ENCODE results near the gene EID2B.

DNA sequence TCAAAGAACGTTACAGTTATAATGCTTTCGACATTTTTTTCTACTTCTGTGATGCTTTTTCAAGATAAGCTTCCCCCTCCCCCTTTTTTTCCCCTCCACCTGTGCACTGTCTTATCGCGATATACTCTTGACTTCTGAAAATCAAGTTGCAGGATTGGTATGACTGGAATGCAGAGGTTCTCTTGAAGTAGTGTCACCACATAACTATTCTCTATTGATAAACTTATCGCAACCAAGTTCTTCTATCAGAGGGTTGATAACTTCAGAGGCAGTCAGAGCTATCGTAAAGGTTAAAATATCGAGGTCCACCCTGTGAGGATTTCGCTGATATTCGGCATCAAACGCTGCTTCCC lies 6.5 kb upstream of the EID2B start:
- TF ChIP-seq, protein P1, sequence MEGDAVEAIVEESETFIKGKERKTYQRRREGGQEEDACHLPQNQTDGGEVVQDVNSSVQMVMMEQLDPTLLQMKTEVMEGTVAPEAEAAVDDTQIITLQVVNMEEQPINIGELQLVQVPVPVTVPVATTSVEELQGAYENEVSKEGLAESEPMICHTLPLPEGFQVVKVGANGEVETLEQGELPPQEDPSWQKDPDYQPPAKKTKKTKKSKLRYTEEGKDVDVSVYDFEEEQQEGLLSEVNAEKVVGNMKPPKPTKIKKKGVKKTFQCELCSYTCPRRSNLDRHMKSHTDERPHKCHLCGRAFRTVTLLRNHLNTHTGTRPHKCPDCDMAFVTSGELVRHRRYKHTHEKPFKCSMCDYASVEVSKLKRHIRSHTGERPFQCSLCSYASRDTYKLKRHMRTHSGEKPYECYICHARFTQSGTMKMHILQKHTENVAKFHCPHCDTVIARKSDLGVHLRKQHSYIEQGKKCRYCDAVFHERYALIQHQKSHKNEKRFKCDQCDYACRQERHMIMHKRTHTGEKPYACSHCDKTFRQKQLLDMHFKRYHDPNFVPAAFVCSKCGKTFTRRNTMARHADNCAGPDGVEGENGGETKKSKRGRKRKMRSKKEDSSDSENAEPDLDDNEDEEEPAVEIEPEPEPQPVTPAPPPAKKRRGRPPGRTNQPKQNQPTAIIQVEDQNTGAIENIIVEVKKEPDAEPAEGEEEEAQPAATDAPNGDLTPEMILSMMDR (IDR thresholded peaks at IDR 0.05; ENCODE audit: low read depth, low read length): no peak
- no peak for TF ChIP-seq EZH2phosphoT487 (IDR thresholded peaks at IDR 0.05; ENCODE audit: low read depth)

Measured in OCI-LY3 (cell line).